Measurements from ENCODE around the gene PLEKHG1.

The PLEKHG1 gene

GRCh38 chr6:150640556-150641209 is 41.0 kb downstream of the PLEKHG1 start:
- DNase-seq (ENCODE audit: low spot score), result no peak

GRCh38 chr6:150641398-150642139 is 41.9 kb downstream of the PLEKHG1 start:
- DNase-seq (ENCODE audit: low spot score), result peak; percentile 66

- no peak for DNase-seq (ENCODE audit: low spot score)
Observed at GRCh38 chr6:150646228-150646627, 46.5 kb downstream of the PLEKHG1 start.

GRCh38 chr6:150647051-150647450 is 47.4 kb downstream of the PLEKHG1 start:
- DNase-seq (ENCODE audit: low spot score), result no peak
